K562 (cell line): Measurements from ENCODE around the gene CCDC183. TPM values are rescaled to one million over a fixed set of nuclear protein-coding genes. Genes with fewer than 3 reads are reported as not detected.

Experiments
- CHCHD3 ChIP-seq: fragments of 250-450 bp; sonication (Bioruptor Pico); IDR thresholded peaks from 2 replicates; pipeline ENCODE4 v2.1.2; 2022; ENCODE audit warnings: mild to moderate bottlenecking
- CREM ChIP-seq: IDR thresholded peaks from 2 replicates; pipeline ENCODE4 v1.6.1; 2014; ENCODE audit warnings: antibody characterized with exemption, low read depth
- DEAF1 ChIP-seq: fragments of 450-650 bp; formaldehyde crosslinking; IDR thresholded peaks from 2 replicates; pipeline ENCODE4 v1.4.0; 2020; ENCODE audit warnings: mild to moderate bottlenecking, moderate library complexity
- DPF2 ChIP-seq: fragments of 450-650 bp; IDR thresholded peaks from 2 replicates; pipeline ENCODE4 v1.6.1; 2016
- HDAC1 ChIP-seq, 2 experiments: fragments of 450-650 bp; IDR thresholded peaks; 2 replicates each; pipeline ENCODE4 v1.6.1; 2016 to 2017; ENCODE audit warnings: inconsistent platforms in 1 of 2, mild to moderate bottlenecking in 1 of 2, moderate library complexity in 1 of 2
- ILK ChIP-seq: fragments of 450-650 bp; IDR thresholded peaks from 2 replicates; pipeline ENCODE4 v1.6.1; 2016; ENCODE audit warnings: missing genetic modification characterization, low read depth, mild to moderate bottlenecking, missing compliant biosample characterization, moderate library complexity, borderline replicate concordance
- MLX ChIP-seq, 2 experiments: fragments of 450-650 bp in 1 of 2; sonication (generic) in 1 of 2; formaldehyde crosslinking; conservative IDR thresholded peaks; 2 replicates each; pipeline versions ENCODE4 v1.4.0 to v1.8.1; 2020 to 2022; ENCODE audit warnings: mild to moderate bottlenecking in 1 of 2, missing genetic modification reagents in 1 of 2
- NKRF ChIP-seq: fragments of 450-650 bp; IDR thresholded peaks from 2 replicates; pipeline ENCODE4 v1.6.1; 2016; ENCODE audit warnings: borderline replicate concordance
- NR2C2 ChIP-seq, 2 experiments: fragments of 200-800 bp in 1 of 2; sonication (Bioruptor generic) in 1 of 2; sonication (generic) in 1 of 2; formaldehyde crosslinking in 1 of 2; IDR thresholded peaks; 2 replicates each; pipeline versions ENCODE4 v1.6.1 to v1.8.0; 2016 to 2022; ENCODE audit warnings: mild to moderate bottlenecking in 1 of 2, missing compliant biosample characterization in 1 of 2, missing genetic modification characterization in 1 of 2, missing genetic modification reagents in 1 of 2
- RCOR1 ChIP-seq, 2 experiments: IDR thresholded peaks; 2 replicates each; pipeline ENCODE4 v1.6.1; 2012; ENCODE audit warnings: low read depth in 2 of 2, low read length in 2 of 2, borderline replicate concordance in 1 of 2, improper control_type of control experiment in 1 of 2
- ZBTB40 ChIP-seq, 2 experiments: fragments of 450-650 bp in 1 of 2; sonication (generic) in 1 of 2; formaldehyde crosslinking in 1 of 2; IDR thresholded peaks; 2 replicates each; pipeline versions ENCODE4 v1.7.1 to v1.9.0; 2016 to 2022; ENCODE audit warnings: inconsistent platforms in 1 of 2, mild to moderate bottlenecking in 1 of 2, missing genetic modification reagents in 1 of 2
- ZZZ3 ChIP-seq: fragments of 450-650 bp; IDR thresholded peaks from 2 replicates; pipeline ENCODE4 v1.6.1; 2016; ENCODE audit warnings: antibody characterized with exemption, mild to moderate bottlenecking, moderate library complexity
- polyA plus RNA-seq, 8 experiments: library from polyadenylated mRNA; depleted of rRNA in 4 of 8; stranded (reverse) in 5 of 8; unstranded in 3 of 8; fragments of >200 nt; fragmentation: Nextera tagmentation in 2 of 8; fragmentation: Illumina TruSeq in 1 of 8; extraction: Ambion mirVana in 2 of 8; extraction: Trizol in 1 of 8; gene quantifications; 2 replicates each; pipeline versions ENCODE4 v1.2.1 to v1.2.3, GENCODE V29; 2011 to 2014; ENCODE audit warnings: inconsistent platforms in 1 of 8, missing spikeins in 1 of 8
- total RNA-seq, 7 experiments: library from RNA; depleted of rRNA in 6 of 7; stranded (reverse); fragments of >200 nt in 6 of 7; fragmentation: Illumina TruSeq in 2 of 7; extraction: Trizol in 2 of 7; gene quantifications; 2 replicates each; pipeline versions ENCODE4 v1.2.1 to v1.2.3, GENCODE V29; 2011 to 2021; ENCODE audit warnings: low replicate concordance in 1 of 7

The CCDC183 gene
- total and polyA plus RNA-seq, 9 of the 15 experiments (the other 6 are each of a cell fraction or from before 2014, with no cell fraction given), result 0.21 to 0.60 (median 0.29) TPM; not detected in 4

- TF ChIP-seq RCOR1 (IDR thresholded peaks at IDR 0.05; ENCODE audit: borderline replicate concordance in 1 of 2, low read depth in 2 of 2, low read length in 2 of 2), result peak in 1 of 2 experiments; percentile 63; a peak in 1 of 4 replicates
- peak; percentile 51 for TF ChIP-seq CREM
- TF ChIP-seq MLX (CRISPR knock-in tag; conservative IDR thresholded peaks at IDR 0.05), result no peak
- TF ChIP-seq DPF2, result peak; percentile 57
- no peak for TF ChIP-seq NR2C2 (CRISPR knock-in tag; IDR thresholded peaks at IDR 0.05)
- no peak for TF ChIP-seq NR2C2 (tag; IDR thresholded peaks at IDR 0.05)
- no peak for TF ChIP-seq CHCHD3 (CRISPR knock-in tag)
- TF ChIP-seq ILK (tag), result no peak
- TF ChIP-seq HDAC1 (IDR thresholded peaks at IDR 0.05), result 0 out of 4 replicates have a peak, but pooled peaks of 1 of the 2 experiments have one; percentile 27
- TF ChIP-seq NKRF, result peak; percentile 48; the same call in 1 of the 2 replicates
- TF ChIP-seq ZBTB40 (IDR thresholded peaks at IDR 0.05), result 0 out of 2 replicates have a peak, but pooled peaks have one; percentile 15
- TF ChIP-seq ZBTB40 (CRISPR knock-in tag; IDR thresholded peaks at IDR 0.05), result no peak
- no peak for TF ChIP-seq ZZZ3
- peak; percentile 88 for TF ChIP-seq DEAF1 (CRISPR knock-in tag)
Observed at GRCh38 chr9:136787690-136788400, 8.3 kb upstream of the CCDC183 start (continued).
